SK-N-SH treated with all-trans-retinoic acid at 6 μM for 48 hours (cell line): ENCODE results near the gene PXYLP1.

ENCODE experiments used
- ESRRG ChIP-seq: fragments of 250-450 bp; sonication (Bioruptor Pico); IDR thresholded peaks from 2 replicates; pipeline ENCODE4 v1.6.1; 2021; ENCODE audit warnings: mild to moderate bottlenecking
- OSR1 ChIP-seq: fragments of 250-450 bp; sonication (Bioruptor Pico); IDR thresholded peaks from 2 replicates; pipeline ENCODE4 v1.8.0; 2022; ENCODE audit warnings: moderate library complexity, mild to moderate bottlenecking, inconsistent platforms
- PATZ1 ChIP-seq: fragments of 250-450 bp; sonication (Bioruptor Pico); IDR thresholded peaks from 2 replicates; pipeline ENCODE4 v1.8.0; 2020; ENCODE audit warnings: mild to moderate bottlenecking, moderate library complexity, borderline replicate concordance
- TSHZ2 ChIP-seq: fragments of 250-450 bp; sonication (Bioruptor Pico); IDR thresholded peaks from 2 replicates; pipeline ENCODE4 v1.5.0; 2020; ENCODE audit warnings: mild to moderate bottlenecking, moderate library complexity
- ZNF70 ChIP-seq: fragments of 450-650 bp; formaldehyde crosslinking; IDR thresholded peaks from 2 replicates; pipeline ENCODE4 v1.5.0; 2020; ENCODE audit warnings: mild to moderate bottlenecking, moderate library complexity

GRCh38 chr3:141240286-141240685, 8.7 kb downstream of the PXYLP1 start:
- TF ChIP-seq OSR1 (CRISPR knock-in tag) (no peak), PATZ1 (CRISPR knock-in tag) (no peak), TSHZ2 (CRISPR knock-in tag) (no peak), ZNF70 (CRISPR knock-in tag) (no peak), ESRRG (CRISPR knock-in tag) (no peak)
